HCT116 (cell line): ENCODE results near the gene HSF4. TPM values are rescaled to one million over a fixed set of nuclear protein-coding genes. Genes with fewer than 3 reads are reported as not detected.

Experiments used
- ATAC-seq: fragments of 200-7000 bp; cut with Tn5 transposase; 2 replicates; pipeline ENCODE4 v1.9.1; 2020; ENCODE audit warnings: mild to moderate bottlenecking, moderate library complexity
- BruUV-seq: library from RNA; stranded (reverse); fragments of 400-500 nt; replicated peaks from 2 replicates; lab custom pipeline; 2021; lab: Mats Ljungman, UMichigan
- CTCF ChIA-PET: fragments of 300-600 bp; sonication (Branson Sonifier 250); formaldehyde crosslinking; loops from one replicate; lab custom pipeline; 2021; ENCODE audit warnings: antibody characterized with exemption; lab: Charles Lee
- POLR2A ChIA-PET: fragments of 300-600, 350-600 bp; sonication (Branson Sonifier 250); formaldehyde crosslinking; loops from one replicate; lab custom pipeline; 2021; ENCODE audit warnings: antibody characterized with exemption; lab: Charles Lee
- RAD21 ChIA-PET, 2 experiments: fragments of 300-600 bp; sonication (Branson Sonifier 250); formaldehyde crosslinking; loops; one replicate each; lab custom pipeline; 2023; ENCODE audit warnings: low total read pairs in 2 of 2; ENCODE audit not compliant: uncharacterized antibody in 2 of 2, unreplicated experiment in 2 of 2, low non-redundant PET in 1 of 2; lab: Charles Lee
- DNase-seq: peaks from one replicate; pipeline ENCODE4 v3.0.0-alpha.2; 2010; ENCODE audit warnings: low read depth, low spot score
- H2AFZ ChIP-seq: fragments of 200-600 bp; shearing (Covaris generic), sonication (generic); 2 replicates; pipeline ENCODE4 v1.6.1; 2017; ENCODE audit warnings: low read depth, mixed run types, mixed read lengths, antibody characterized with exemption, low read length; ENCODE audit not compliant: poor library complexity, severe bottlenecking
- H3K27ac ChIP-seq: 2 replicates; pipeline ENCODE4 v1.5.1; 2012; ENCODE audit warnings: low read depth, low read length
- H3K27me3 ChIP-seq: fragments of 200-600 bp; sonication (generic); 2 replicates; pipeline ENCODE4 v1.6.1; 2016; ENCODE audit warnings: mixed run types, low read length, mixed read lengths; ENCODE audit not compliant: insufficient read depth
- H3K36me3 ChIP-seq, 2 experiments: fragments of 200-500 bp in 1 of 2; fragments of 200-600 bp in 1 of 2; sonication (Bioruptor generic) in 1 of 2; sonication (generic) in 1 of 2; 2 replicates each; pipeline versions ENCODE4 v1.5.1 to v1.6.1; 2014 to 2016; ENCODE audit warnings: low read length in 2 of 2, inconsistent platforms in 1 of 2, mixed read lengths in 1 of 2, mixed run types in 1 of 2; ENCODE audit not compliant: insufficient read depth in 2 of 2, control insufficient read depth in 1 of 2
- H3K4me1 ChIP-seq, 2 experiments: fragments of 200-600 bp in 1 of 2; sonication (generic) in 1 of 2; 2 replicates each; pipeline versions ENCODE4 v1.5.1 to v1.6.1; 2012 to 2017; ENCODE audit warnings: low read length in 2 of 2, inconsistent platforms in 1 of 2, mild to moderate bottlenecking in 1 of 2, mixed read lengths in 1 of 2, mixed run types in 1 of 2, moderate library complexity in 1 of 2; ENCODE audit not compliant: insufficient read depth in 2 of 2, control insufficient read depth in 1 of 2
- H3K4me2 ChIP-seq: fragments of 200-600 bp; sonication (generic); 2 replicates; pipeline ENCODE4 v1.6.1; 2017; ENCODE audit warnings: mixed run types, low read length, mixed read lengths
- H3K4me3 ChIP-seq, 2 experiments: fragments of 200-600 bp in 1 of 2; sonication (generic) in 1 of 2; replicated peaks in 1 of 2; 2 replicates each; pipeline ENCODE4 v1.5.1; 2011 to 2016; ENCODE audit warnings: low read length in 2 of 2, control low read depth in 1 of 2, low read depth in 1 of 2, mild to moderate bottlenecking in 1 of 2, mixed read lengths in 1 of 2, mixed run types in 1 of 2
- H3K79me2 ChIP-seq: fragments of 200-600 bp; sonication (generic); 2 replicates; pipeline ENCODE4 v1.6.1; 2017; ENCODE audit warnings: mild to moderate bottlenecking, mixed run types, low read length, moderate library complexity, mixed read lengths; ENCODE audit not compliant: insufficient read depth
- H3K9ac ChIP-seq: fragments of 200-600 bp; sonication (generic); 2 replicates; pipeline ENCODE4 v1.6.1; 2016; ENCODE audit warnings: low read length, mixed read lengths
- H3K9me2 ChIP-seq: fragments of 200-600 bp; sonication (generic), shearing (Covaris generic); 2 replicates; pipeline ENCODE4 v1.6.1; 2017; ENCODE audit warnings: mixed run types, mild to moderate bottlenecking, moderate library complexity; ENCODE audit not compliant: insufficient read depth
- H3K9me3 ChIP-seq, 2 experiments: fragments of 200-500 bp in 1 of 2; fragments of 200-600 bp in 1 of 2; sonication (Bioruptor generic) in 1 of 2; sonication (generic) in 1 of 2; 2 replicates each; pipeline ENCODE4 v1.6.1; 2014 to 2017; ENCODE audit warnings: low read length in 2 of 2, mixed read lengths in 2 of 2, inconsistent platforms in 1 of 2, low read depth in 1 of 2, mild to moderate bottlenecking in 1 of 2, mixed run types in 1 of 2, moderate library complexity in 1 of 2; ENCODE audit not compliant: control insufficient read depth in 1 of 2, insufficient read depth in 1 of 2
- H4K20me1 ChIP-seq: fragments of 200-600 bp; sonication (generic), shearing (Covaris generic); 2 replicates; pipeline ENCODE4 v1.6.1; 2017; ENCODE audit warnings: mixed run types, mild to moderate bottlenecking, moderate library complexity; ENCODE audit not compliant: insufficient read depth
- CBX3 ChIP-seq: IDR thresholded peaks from 2 replicates; pipeline ENCODE4 v1.6.1; 2012; ENCODE audit warnings: low read depth
- ELF1 ChIP-seq: IDR thresholded peaks from 2 replicates; pipeline ENCODE4 v1.6.1; 2012; ENCODE audit warnings: low read depth, borderline replicate concordance
- EZH2 ChIP-seq: fragments of 200-600 bp; sonication (generic); IDR thresholded peaks from 2 replicates; pipeline ENCODE4 v1.6.1; 2017; ENCODE audit warnings: antibody characterized with exemption, mixed run types
- EZH2phosphoT487 ChIP-seq: fragments of 200-600 bp; IDR thresholded peaks from 2 replicates; pipeline ENCODE4 v1.6.1; 2018; ENCODE audit warnings: antibody characterized with exemption, borderline replicate concordance
- POLR2A ChIP-seq: IDR thresholded peaks from 2 replicates; pipeline ENCODE4 v1.7.0; 2011; ENCODE audit warnings: borderline replicate concordance; ENCODE audit not compliant: insufficient read depth, insufficient read length; ENCODE audit errors: extremely low read depth
- POLR2AphosphoS5 ChIP-seq: IDR thresholded peaks from 2 replicates; pipeline ENCODE4 v1.6.1; 2011; ENCODE audit warnings: mild to moderate bottlenecking, low read depth, low read length, moderate library complexity
- SIN3A ChIP-seq: IDR thresholded peaks from 2 replicates; pipeline ENCODE4 v1.6.1; 2012; ENCODE audit warnings: low read depth
- SRF ChIP-seq: IDR thresholded peaks from 2 replicates; pipeline ENCODE4 v1.6.1; 2012; ENCODE audit warnings: low read depth
- ZFX ChIP-seq: fragments of 450-650 bp; IDR thresholded peaks from 2 replicates; pipeline ENCODE4 v1.6.1; 2017
- ZNF274 ChIP-seq: fragments of 200-500 bp; sonication (Bioruptor generic); IDR thresholded peaks from 2 replicates; pipeline ENCODE4 v1.6.1; 2014; ENCODE audit warnings: mild to moderate bottlenecking, low read depth, low read length, inconsistent platforms
- intact Hi-C: fragments of 100-400 bp; cut with micrococcal nuclease; formaldehyde crosslinking; loops from 2 replicates; pipeline ENCODE4 v1.10.0; 2022
- total RNA-seq: library from RNA; stranded (reverse); gene quantifications from one replicate; pipeline ENCODE4 v1.2.1, GENCODE V29; 2021; ENCODE audit not compliant: unreplicated experiment
- TF ChIP-seq, protein P1 (sequence below): IDR thresholded peaks from 2 replicates; pipeline ENCODE4 v1.6.1; 2012
- TF ChIP-seq, protein P2 (sequence below): IDR thresholded peaks from 2 replicates; pipeline ENCODE4 v1.6.1; 2011; ENCODE audit warnings: mild to moderate bottlenecking, low read length, moderate library complexity; ENCODE audit not compliant: insufficient replicate concordance; ENCODE audit errors: extremely low read depth
- TF ChIP-seq, protein P3 (sequence below), 3 experiments: fragments of 200-600 bp in 1 of 3; sonication (generic) in 1 of 3; IDR thresholded peaks in 2 of 3; conservative IDR thresholded peaks in 1 of 3; 2 replicates each; pipeline ENCODE4 v1.5.1; 2012 to 2017; ENCODE audit warnings: low read depth in 2 of 3, low read length in 2 of 3, antibody characterized with exemption in 1 of 3, borderline replicate concordance in 1 of 3, control low read depth in 1 of 3, mild to moderate bottlenecking in 1 of 3, mixed read lengths in 1 of 3, mixed run types in 1 of 3, moderate library complexity in 1 of 3; ENCODE audit not compliant: insufficient read depth in 1 of 3

Gene HSF4
- total RNA-seq, 1 experiment from 2014 or later: 46.6 TPM

DNA sequence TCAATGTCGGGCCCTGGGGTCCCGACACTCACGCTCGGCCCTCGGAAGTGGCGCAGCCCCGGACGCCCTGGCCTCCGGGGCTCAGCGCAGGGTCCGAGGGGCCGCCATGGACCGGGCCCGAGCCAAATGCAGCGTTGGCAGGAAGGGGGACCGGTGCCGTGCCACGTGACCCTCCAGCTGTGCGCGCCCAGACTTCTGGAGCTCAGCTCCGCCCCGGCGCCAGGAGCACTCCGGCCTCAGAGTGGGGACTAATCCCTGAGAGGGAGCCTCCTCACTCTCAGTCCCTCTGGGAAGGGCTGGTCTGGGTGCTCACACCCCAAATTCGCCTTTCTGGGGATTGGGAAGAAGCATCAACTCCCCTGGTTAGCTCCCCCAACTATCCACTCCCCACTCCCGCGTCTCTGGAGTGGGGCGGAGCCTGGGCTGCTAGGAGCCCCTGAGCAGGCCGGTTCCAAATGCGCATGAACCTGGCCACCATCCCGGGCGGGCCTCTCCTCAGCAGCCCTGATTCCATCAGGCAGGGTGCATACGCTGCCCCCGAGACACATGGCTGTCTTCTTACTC, 13.6 kb upstream of the HSF4 start, which contains the start of gene B3GNT9:
Gene B3GNT9 (minus strand): TSS at position 166 of the 564 bp plus-strand sequence. CDS start 513 bp downstream, outside the sequence.
- Histone ChIP-seq H3K9me3 (no peaks in the 10 kb centered on the region), H4K20me1 (no peaks in the 10 kb centered on the region), H3K4me3 (peak within 1 kb of the TSS; percentile 39 to 61), H2AFZ (no peak within 1 kb of the TSS), H3K9ac (peak within 1 kb of the TSS; percentile 67), H3K27me3 (no peaks in the 10 kb centered on the region), H3K4me2 (peak within 1 kb of the TSS; percentile 83), H3K79me2 (no peaks in the 10 kb centered on the region), H3K9me2 (no peaks in the 10 kb centered on the region), H3K4me1 (peaks cover 3 to 28% of the 10 kb centered on the region in 2 experiments; a peak in 3 of 4 replicates), H3K36me3 (peaks cover 12 to 18% of the 10 kb centered on the region in 2 experiments; a peak in 3 of 4 replicates), H3K27ac (peak within 1 kb of the TSS; percentile 66)
- POLR2A ChIA-PET: interaction anchor here (0.7 to 0.8 kb wide), 2 partner anchors 8 to 250 kb away, joined by 3 to 4 read pairs; no protein-coding TSS in a partner anchor
- DNase-seq (no peak), ATAC-seq (peak; percentile 69)
- BruUV-seq: no TSS peak
- RAD21 ChIA-PET: interaction anchor here (0.6 to 0.7 kb wide), 2 partner anchors 20 to 46 kb away, joined by 3 read pairs; no protein-coding TSS in a partner anchor
- peak; percentile 14; the same call in 1 of the 2 replicates for TF ChIP-seq POLR2AphosphoS5
- TF ChIP-seq ZFX: peak; percentile 41; the same call in 1 of the 2 replicates
- TF ChIP-seq, protein P1, sequence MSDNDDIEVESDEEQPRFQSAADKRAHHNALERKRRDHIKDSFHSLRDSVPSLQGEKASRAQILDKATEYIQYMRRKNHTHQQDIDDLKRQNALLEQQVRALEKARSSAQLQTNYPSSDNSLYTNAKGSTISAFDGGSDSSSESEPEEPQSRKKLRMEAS: 0 out of 2 replicates have a peak, but pooled peaks have one; percentile 38
- TF ChIP-seq SIN3A: no peak
- CTCF ChIA-PET: interaction anchor here (0.8 to 5.8 kb wide), 5 partner anchors 9 to 196 kb away, joined by 3 to 79 read pairs (median 3); partner anchors contain the start of genes CES3, FBXL8 and TRADD
- intact Hi-C loops: no loop called here

DNA sequence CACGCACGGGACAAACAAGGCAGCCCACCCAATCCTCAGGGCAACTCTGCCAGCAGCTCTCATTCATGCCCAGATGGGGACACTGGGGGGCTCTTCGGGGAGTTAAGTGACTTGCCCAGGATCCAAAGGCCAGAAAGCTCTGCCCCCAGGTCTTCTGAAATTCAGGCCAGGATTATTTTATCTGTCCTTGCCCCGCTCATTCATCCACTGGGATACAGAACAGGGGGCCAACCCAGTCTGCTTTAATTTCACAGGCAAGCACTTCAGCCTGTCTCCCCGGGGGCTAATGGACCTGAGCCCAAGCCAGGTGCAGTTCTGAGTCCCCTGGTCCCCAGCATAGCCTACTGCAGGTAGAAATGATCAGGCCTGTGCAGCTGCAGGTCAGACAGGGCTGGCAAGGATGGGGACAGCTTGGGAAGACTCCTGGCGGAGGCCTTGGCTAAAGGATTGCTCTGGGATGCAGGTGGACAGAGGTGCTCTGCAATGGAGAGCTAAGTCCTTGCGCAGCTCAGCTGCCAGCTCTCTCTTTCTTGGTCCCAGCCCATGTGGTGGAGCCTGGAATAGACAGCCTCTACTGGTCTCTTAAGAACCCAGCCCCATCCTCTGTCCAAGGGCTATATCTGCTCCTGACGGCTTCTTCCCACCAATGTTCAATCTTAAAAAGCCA, 13.0 kb upstream of the HSF4 start:
- Histone ChIP-seq H3K27me3 (no peaks in the 10 kb centered on the region), H3K9ac (peak overlapping the region; percentile 67), H3K27ac (peak overlapping the region; percentile 66), H2AFZ (no peak overlapping the region), H3K36me3 (peaks cover 7 to 14% of the 10 kb centered on the region in 2 experiments; a peak in 3 of 4 replicates), H3K79me2 (no peaks in the 10 kb centered on the region), H4K20me1 (no peaks in the 10 kb centered on the region), H3K4me2 (peak overlapping the region; percentile 83), H3K9me2 (no peaks in the 10 kb centered on the region), H3K4me3 (peak overlapping the region in 1 of 2 experiments; percentile 61; a peak in 3 of 4 replicates), H3K4me1 (peaks cover 3 to 29% of the 10 kb centered on the region in 2 experiments; a peak in 3 of 4 replicates), H3K9me3 (no peaks in the 10 kb centered on the region)
- no TSS peak for BruUV-seq
- ChIA-PET CTCF (interaction anchor here (0.8 to 5.8 kb wide), 5 partner anchors 8 to 197 kb away, joined by 3 to 79 read pairs (median 3); partner anchors contain the start of genes CES3, FBXL8 and TRADD), RAD21 (no interaction called here), POLR2A (no interaction called here)
- no peak for ATAC-seq
- no peak for DNase-seq
- intact Hi-C loops: no loop called here
- no peak for TF ChIP-seq SRF
- no peak for TF ChIP-seq POLR2A
- no peak for TF ChIP-seq CBX3
- TF ChIP-seq, protein P2, sequence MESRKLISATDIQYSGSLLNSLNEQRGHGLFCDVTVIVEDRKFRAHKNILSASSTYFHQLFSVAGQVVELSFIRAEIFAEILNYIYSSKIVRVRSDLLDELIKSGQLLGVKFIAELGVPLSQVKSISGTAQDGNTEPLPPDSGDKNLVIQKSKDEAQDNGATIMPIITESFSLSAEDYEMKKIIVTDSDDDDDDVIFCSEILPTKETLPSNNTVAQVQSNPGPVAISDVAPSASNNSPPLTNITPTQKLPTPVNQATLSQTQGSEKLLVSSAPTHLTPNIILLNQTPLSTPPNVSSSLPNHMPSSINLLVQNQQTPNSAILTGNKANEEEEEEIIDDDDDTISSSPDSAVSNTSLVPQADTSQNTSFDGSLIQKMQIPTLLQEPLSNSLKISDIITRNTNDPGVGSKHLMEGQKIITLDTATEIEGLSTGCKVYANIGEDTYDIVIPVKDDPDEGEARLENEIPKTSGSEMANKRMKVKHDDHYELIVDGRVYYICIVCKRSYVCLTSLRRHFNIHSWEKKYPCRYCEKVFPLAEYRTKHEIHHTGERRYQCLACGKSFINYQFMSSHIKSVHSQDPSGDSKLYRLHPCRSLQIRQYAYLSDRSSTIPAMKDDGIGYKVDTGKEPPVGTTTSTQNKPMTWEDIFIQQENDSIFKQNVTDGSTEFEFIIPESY: no peak
- no peak for TF ChIP-seq POLR2AphosphoS5
- no peak for TF ChIP-seq EZH2
- TF ChIP-seq EZH2phosphoT487: no peak
- TF ChIP-seq, protein P3, sequence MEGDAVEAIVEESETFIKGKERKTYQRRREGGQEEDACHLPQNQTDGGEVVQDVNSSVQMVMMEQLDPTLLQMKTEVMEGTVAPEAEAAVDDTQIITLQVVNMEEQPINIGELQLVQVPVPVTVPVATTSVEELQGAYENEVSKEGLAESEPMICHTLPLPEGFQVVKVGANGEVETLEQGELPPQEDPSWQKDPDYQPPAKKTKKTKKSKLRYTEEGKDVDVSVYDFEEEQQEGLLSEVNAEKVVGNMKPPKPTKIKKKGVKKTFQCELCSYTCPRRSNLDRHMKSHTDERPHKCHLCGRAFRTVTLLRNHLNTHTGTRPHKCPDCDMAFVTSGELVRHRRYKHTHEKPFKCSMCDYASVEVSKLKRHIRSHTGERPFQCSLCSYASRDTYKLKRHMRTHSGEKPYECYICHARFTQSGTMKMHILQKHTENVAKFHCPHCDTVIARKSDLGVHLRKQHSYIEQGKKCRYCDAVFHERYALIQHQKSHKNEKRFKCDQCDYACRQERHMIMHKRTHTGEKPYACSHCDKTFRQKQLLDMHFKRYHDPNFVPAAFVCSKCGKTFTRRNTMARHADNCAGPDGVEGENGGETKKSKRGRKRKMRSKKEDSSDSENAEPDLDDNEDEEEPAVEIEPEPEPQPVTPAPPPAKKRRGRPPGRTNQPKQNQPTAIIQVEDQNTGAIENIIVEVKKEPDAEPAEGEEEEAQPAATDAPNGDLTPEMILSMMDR (IDR thresholded peaks at IDR 0.05 in 2 of 3, conservative IDR thresholded peaks at IDR 0.05 in 1 of 3; ENCODE audit: borderline replicate concordance in 1 of 3, insufficient read depth in 1 of 3, low read depth in 2 of 3, low read length in 2 of 3): no peak
- no peak for TF ChIP-seq ZNF274
- TF ChIP-seq ELF1: no peak
